OCI-M2 (cell line): ENCODE measurements around the gene NEDD4.
"Not testable (repeated sequence)": the region's sequence is repeated elsewhere in the genome, so short reads cannot be mapped to it uniquely, and the experiment has no call there.

Source experiments
- DNase-seq: peaks from one replicate; lab custom pipeline; 2025; ENCODE audit not compliant: unreplicated experiment; lab: John Stamatoyannopoulos, UW

NEDD4 gene

DNA sequence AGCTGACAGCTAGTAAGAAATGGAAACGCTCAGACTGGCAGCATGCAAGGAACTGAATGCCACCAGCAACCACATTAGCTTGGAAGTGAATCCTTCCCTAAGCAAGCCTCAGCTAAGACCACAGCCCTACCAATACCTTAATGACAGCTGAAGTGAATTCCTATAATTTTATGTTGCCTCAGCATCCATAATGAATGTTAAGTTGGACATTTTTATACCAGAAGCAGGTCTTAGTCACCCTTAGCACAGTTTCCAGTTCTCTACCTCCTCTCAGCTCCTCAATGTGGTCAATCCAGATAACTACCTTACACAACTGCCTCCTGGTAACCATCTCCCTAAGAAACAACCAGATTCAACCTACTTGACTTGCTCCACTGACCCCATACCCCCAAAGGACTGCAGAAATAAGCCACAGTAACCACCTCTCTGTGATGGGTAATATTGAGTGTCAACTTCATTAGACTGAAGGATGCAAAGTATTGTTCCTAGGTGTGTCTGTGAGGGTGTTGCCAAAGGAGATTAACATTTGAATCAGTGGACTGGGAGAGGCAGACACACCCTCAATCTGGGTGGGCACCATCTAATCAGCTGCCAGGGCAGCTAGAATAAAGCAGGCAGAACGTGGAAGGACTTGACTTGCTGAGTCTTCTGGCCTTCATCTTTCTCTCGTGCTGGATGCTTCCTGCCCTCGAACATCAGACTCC lies 33.5 kb downstream of the NEDD4 start:
- no peak for DNase-seq

DNA sequence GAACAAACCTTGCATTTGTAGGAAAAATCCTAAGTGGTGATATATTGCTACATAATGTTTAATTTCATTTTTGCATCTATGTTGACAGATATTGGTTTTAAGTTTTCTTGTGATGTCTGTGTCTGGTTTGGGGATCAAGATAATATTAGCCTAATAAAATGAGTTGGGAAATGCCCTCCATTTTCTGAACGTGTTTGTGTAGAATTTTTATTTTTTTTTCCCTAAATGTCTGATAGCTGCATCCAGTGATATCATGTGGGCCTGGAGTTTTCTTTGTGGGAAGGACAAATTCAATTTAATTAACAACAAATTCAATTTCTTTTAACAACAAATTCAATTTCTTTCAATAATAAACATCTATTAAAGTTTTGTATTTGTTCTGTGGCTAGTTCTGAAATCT lies 35.1 kb downstream of the NEDD4 start:
- DNase-seq = no peak

DNA sequence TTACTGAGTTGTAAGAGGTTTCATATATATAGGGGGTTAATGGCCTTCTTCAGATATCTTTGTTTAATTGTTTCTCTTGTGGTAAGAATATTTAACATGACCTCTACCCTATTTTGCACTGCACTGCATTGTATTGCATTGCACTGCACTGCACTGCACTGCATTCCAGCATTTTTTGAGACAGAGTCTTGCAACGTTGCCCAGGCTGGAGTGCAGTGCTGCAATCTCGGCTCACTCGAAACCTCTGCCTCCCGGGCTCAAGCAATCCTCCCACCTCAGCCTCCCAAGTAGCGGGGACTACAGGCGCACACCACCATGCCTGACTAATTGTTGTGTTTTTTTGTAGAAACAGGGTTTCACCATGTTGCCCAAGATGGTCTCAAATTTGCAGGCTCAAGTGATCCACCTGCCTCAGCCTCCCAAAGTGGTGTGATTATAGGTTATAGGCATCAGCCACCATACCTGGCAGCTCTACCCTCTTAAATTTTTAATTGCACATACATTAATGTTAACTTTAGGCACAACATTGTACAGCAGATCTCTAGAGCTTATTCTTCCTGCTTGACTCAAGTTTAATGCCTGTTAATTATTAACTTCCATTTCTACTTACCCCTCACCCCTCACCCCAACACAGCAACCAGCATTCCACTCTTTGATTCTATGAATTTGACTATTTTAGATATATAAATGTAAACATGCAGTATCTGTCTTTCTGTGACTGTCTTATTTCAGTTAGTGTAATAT lies 38.4 kb downstream of the NEDD4 start:
- DNase-seq = no peak

DNA sequence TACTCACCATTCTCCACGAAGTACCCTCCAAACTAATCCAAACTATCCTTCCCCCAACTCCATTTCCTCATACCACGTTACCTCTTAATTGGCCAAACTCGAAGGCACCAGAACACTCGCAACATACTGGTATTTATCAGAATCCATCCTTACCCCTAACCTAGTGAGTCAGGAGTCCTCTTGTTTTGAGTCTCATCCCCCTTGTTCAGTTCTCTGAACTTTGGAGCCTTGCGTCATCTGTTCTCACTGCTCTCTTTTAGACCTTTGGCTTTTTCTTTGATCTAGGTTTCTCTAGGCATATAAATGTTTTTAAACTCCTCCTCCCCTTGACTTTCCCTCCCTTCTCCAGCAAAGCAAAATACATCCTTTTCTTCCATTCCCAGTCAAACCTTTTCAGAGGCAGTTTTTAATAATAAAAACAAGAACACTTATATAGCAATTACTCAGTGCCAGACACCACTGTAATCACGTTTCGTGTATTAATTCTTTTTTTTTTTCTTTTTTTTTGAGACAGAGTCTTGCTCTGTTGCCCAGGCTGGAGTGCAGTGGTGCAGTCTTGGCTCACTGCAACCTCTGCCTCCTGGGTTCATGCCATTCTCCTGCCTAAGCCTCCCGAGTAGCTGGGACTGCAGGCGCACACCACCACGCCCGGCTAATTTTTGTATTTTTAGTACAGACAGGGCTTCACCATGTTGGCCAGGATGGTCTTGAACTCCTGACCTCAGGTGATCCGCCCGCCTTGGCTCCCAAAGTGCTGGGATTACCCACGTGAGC lies 40.7 kb downstream of the NEDD4 start:
- DNase-seq = not testable (repeated sequence)

DNA sequence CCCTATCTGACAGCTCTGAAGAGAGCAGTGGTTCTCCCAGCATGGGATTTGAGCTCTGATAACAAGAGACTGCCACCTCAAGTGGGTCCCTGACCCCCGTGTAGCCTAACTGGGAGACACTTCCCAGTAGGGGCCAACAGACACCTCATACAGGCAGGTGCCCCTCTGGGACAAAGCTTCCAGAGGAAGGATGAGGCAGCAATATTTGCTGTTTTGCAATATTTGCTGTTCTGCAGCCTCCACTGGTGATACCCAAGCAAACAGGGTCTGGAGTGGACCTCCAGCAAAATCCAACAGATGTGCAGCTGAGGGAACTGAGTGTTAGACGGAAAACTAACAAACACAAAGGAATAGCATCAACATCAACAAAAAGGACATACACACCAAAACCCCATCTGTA lies 48.8 kb downstream of the NEDD4 start:
- not testable (repeated sequence) for DNase-seq

DNA sequence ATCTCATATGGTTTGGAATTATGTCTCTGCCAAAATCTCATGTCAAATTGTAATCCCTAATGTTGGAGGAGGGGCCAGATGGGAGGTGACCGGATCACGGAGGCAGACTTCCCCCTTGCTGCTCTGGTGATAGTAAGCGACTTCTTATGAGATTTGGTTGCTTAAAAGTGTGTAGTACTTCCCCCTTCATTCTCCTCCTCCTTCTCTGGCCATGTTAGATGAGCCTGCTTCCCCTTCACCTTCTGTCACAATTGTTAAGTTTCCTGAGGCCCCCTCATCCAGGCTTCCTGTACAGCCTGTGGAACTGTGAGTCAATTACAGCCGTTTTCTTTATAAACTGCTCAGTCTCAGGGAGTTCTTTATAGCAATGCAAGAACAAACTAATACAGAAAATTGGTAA lies 51.1 kb downstream of the NEDD4 start:
- no peak for DNase-seq

DNA sequence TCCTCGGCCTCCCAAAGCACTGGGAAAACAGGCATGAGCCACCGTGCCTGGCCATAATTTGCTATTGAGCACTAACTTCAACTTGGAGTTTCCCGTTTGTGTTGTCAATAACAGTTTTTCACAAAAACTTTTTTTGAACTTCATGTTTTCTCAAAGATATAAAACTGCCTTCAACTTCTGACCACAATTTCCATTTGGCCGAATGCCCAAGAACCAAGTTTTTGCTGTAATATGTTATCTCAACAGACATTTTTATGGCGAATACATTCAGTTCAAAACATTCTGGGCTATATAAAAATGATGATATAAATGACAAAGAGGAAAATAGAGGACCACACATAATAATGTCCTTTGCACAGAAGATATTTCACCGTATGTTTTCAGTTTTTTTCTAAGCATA lies 56.4 kb downstream of the NEDD4 start:
- no peak for DNase-seq

DNA sequence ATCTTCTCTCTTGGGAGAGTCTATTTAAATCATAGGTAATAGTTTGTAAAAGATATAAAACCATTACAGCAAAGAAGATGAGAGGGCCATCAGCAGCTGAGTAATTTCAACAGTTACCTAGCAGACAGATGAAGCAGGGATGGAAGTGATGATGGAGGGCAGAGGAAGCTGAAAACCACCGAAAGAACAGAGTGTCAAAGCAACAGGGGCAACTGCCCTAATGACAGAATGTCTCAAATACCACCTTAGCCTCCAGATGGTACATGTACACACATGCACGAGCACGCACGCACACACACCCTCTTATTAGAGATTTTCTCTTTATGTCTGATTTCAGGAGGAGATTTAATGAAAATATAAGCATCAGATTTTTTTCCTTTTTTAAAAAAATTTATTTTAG lies 64.5 kb downstream of the NEDD4 start:
- DNase-seq = no peak

DNA sequence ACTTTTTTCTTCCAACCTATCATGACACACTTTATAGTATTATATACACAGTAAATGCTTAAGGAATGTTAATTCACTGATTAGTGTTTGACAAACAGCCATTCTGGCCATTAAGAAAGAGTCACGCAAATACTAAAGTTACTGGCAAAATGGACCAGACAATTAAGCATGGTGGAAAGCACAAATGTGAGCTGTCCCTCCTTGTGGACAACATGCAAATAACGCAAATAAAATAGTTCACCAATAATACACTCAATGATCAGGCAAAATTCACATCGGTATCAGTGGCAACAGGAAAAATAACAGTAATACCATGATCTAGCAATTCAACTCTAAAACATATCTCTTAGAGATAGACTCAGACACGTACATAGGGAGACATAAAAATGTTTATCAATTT lies 71.7 kb downstream of the NEDD4 start:
- DNase-seq = no peak

DNA sequence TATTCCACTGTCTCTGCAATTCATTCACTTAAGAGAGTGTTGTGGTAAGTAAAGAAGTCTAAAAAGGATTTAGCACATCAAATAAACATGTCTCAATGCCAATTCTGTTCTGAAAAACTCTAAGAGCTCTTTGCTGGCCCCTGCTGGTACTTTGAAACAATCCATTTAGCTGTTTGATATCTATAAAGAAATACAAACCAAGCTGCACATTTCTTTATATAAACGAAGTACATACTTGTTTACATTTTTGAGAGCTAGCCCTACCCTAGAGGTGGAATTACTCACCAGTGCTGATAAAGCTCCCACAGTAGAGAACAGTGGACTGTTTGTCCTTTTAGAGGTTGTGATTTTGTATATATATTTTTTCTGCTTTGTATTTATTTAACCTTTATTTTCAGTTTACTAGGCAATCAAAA lies 75.5 kb downstream of the NEDD4 start:
- DNase-seq = no peak

DNA sequence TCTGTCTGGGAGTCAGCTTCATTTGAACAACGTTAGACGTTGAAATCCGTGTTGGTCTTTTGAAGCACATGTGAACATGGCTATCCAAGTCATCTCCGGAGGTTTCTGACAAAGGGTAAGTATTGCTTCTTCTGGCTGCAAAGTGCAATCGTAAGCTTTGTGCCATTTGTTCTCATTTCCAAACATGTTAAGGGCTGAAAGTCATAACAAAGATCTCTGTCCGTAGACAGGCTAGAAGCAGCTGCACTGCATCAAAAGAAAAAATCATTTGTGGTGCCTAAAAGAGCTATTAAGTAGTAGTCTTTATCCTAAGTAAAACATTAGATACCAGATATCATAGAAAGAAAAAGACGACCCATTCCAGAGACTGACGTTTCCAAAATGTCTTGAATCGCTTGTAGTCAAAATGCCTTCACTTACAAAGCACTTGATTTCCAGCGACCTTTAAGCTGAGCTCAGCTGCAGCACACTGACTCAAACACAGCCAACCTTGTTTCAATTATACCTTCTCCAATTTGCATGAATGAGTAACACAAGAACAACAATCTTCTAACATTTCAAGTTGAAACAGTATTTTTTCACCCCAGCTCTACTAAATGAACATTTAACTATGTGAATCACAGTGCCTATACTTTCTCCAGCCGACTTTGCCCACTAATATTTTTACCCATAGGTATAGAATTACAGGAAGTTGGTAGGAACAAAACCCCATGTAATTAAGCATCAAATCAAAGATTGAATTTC lies 76.6 kb downstream of the NEDD4 start:
- no peak for DNase-seq

DNA sequence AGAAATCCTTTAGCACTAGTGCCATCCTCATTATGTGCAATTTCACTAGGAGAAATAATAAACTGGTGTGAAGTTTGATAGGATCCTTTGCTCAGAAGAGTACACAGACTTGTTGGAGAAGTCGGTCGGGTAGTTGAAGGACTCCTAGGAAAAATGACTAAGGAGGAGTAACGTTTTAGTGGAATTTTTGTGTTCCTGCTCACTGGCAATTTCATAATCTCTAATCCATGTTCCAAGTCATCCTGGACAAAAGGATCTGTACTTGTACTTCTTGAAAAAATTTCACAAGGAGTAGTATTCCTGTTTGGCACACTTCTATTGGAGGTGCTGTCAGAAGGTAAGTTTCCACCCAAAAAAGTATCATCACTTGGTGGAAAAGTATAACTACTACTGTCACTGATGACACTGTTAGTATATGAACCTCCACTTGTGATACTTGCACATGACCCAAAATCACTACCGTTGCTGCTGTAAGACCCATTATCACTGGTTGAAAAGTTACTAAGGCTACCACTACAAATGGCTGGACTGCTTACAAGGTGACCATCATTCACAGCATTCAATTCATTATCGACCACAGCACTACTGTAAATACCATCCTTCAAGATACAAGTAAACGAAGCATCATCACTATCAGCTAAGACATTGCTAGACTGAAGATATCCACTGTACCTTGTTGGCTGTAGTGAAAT lies 77.4 kb downstream of the NEDD4 start:
- DNase-seq = no peak

DNA sequence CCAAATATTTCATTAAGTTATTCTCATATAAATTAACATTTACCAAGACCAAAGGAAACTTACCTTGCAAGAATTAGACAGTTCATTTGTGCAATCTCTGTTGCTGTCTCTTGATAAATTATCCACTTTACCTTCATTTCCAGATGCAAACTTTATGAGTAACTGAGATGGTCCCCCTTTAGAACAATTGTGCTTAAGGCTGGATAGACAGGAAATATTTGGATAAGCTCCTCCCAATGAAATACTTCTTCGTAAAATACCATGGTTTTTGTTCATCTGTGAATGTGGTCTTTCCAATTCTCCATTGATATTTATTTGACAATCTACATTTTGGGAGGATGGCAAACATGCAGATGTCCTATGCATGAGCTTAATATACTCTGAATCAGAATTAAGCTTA lies 78.2 kb downstream of the NEDD4 start:
- no peak for DNase-seq

DNA sequence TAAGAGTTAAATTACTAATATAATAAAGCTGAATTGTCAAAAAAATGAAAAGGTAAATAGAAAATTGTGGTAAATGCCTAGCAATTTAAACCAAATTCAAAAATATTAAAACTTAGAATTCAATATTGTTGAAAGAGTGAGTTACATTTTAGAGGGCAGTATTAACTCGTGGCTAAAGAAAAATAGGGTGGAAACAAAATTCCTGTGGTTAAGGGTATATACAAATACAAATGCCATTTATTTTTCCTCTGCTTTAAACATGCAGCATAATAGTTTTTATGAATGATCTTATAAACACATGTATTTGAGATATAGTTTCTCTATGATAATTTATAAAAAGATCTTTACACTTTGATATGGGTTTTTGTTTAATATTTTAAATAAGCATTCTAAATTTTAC lies 79.0 kb downstream of the NEDD4 start:
- no peak for DNase-seq

DNA sequence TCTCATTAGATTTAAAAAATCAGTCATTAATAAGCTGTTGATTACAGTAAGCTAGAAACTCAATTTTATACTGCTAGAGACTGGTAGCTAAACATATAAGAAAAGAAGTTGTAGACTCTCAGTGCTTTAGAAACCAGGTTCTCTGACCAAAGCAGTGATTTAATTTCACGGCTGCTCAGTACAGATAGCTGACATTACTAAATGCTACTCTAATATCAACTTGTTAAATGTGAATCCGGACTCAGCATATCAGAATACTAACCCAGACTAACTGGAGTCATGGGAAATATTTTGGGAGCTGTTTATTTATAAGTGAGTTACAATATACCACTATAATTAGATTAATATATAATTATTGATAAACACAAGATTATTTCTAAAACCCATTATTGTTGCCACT lies 80.4 kb downstream of the NEDD4 start:
- no peak for DNase-seq

DNA sequence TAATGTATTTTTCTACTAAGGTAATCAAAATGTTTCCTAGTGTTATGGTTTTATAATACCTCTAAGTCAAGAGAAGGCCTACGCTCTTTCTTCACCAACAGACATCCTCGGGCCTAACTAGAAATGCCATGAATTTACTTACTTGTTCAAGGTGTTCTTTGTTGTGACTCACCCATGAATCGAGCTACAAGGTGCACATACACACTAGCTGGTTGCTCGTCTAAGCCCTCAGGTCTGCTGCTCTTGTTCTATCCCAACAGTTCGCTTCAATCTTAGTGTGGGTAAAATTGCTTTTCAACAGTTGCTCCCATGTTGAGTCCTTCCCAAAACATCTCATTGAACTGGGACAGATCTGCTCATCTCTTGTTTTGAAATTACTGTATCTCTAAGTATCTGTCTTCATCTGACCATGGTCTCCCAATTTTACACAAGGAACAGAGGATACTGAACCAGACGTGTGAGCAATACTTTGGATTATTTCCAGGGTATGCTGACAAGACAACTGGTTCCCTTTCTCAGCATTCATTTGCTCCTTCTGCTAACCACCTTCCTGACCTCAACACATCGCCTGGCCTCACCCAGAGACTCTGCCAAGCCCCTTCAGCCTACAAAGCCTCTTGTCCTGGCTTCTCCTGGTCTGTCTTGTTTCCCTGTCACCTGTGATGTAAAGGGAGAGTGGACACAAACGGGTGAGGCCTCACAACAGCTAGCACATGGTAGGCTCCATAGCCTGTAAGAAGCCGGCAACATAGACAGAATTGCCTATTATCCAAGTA lies 84.2 kb downstream of the NEDD4 start:
- no peak for DNase-seq

DNA sequence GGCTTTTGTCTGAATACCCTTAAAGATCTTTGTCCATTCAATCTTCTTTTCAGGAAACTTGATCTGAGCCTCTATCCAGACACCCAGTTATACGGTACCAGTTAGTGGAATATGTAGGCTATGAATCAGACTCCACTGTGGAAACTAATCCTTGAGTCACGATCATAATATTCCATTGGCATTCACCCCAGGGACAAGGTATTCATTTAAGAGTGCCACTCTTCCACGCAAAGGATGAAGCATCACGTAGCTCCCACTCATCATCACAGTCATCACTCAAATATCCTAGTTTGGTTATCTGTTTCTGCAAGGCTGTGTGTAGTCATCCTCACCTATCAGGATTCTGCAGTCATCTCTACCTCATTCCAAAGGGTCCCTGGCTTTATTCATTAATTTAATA lies 85.6 kb downstream of the NEDD4 start:
- DNase-seq = no peak

DNA sequence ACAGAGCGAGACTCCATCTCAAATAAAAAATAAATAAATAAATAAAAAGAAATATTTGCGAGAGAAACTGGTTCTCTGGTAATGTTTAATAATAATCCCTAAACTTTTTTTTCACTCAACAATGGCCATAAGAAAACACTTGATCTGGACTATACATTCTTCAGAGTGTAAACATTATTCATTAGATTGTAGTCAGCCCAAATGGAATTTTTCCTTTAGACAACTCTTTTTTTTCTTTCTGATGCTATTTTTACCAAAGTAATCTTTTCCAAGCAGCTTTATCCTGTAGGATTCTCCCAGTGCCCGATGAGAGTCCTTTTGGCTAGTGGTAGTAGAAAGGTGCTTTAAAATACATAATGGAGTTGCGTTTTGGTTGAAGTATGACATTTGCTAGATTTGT lies 90.4 kb downstream of the NEDD4 start:
- no peak for DNase-seq

DNA sequence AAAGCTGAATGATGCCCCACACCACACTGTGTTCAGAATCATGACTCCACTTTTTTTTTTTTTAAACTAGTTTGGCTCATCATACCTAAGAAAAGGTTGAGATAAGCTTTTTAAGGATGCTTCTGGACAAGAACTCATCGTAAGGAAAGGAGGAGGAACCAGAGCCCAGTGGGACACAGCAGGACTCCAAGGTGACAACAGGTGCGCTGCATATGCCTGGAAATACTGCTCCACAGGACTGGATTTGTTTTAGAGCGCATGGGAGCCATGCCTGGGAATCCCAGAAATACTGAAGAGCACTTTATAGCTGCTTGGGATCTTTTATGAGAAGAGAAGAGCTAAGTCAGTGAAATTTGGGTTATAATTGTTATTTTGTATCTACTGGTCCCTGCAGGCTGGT lies 93.4 kb downstream of the NEDD4 start:
- DNase-seq = no peak

DNA sequence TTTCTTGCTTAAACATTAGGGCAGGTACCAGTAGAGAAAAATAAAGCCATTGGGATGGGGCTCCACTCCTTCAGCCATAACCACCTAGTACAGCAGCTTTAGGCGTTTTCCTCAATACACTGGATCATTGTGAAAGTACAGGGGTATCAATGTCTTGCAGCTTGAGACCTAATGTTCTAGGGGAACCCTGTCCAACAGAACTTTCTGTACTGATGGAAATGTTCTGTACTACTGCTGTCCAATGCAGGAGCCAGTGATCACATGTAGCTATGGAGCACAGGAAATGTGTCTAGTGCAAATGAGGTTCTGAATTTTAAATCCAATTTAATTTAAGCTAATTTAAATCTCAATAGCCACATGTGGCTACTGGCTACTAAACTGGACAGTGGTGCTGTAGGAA lies 93.9 kb downstream of the NEDD4 start:
- no peak for DNase-seq
